Testis (tissue), 3 donors: ENCODE results near the gene PLCL1. TPM values are rescaled to one million over a fixed set of nuclear protein-coding genes. Genes with fewer than 3 reads are reported as not detected.

Experiments
- DNase-seq: peaks from one replicate; pipeline ENCODE4 v3.0.0-alpha.2; 2019
- H3K27ac ChIP-seq, 2 donors: fragments of 200-600 bp; sonication (generic); one replicate each; pipeline ENCODE4 v1.5.1; 2019
- H3K27me3 ChIP-seq: fragments of 200-600 bp; sonication (generic); one replicate; pipeline ENCODE4 v1.5.1; 2019
- H3K36me3 ChIP-seq: fragments of 200-600 bp; sonication (generic); one replicate; pipeline ENCODE4 v1.5.1; 2017; ENCODE audit warnings: low read depth; ENCODE audit errors: missing control alignments
- H3K4me1 ChIP-seq: fragments of 200-600 bp; sonication (generic); one replicate; pipeline ENCODE4 v1.5.1; 2019
- H3K4me3 ChIP-seq, 2 donors: fragments of 200-600 bp; sonication (generic); one replicate each; pipeline ENCODE4 v1.5.1; 2017 to 2019
- H3K9me3 ChIP-seq: fragments of 200-600 bp; sonication (generic); one replicate; pipeline ENCODE4 v1.5.1; 2017
- POLR2A ChIP-seq: fragments of 450-650 bp; IDR thresholded peaks from one replicate; pipeline ENCODE4 v1.6.1; 2017; ENCODE audit warnings: antibody characterized with exemption, mild to moderate bottlenecking, moderate library complexity
- WGBS, 2 donors: methylation state at CpG; one replicate each; pipeline ENCODE4 v1.1.5; 2018; 5-methylcytosine and 5-hydroxymethylcytosine counted together
- intact Hi-C: fragments of 100-400 bp; cut with DNase I; formaldehyde crosslinking; loops from one replicate; pipeline ENCODE4 v1.15.1; 2023; ENCODE audit warnings: low total_unique reads
- polyA plus RNA-seq: library from polyadenylated mRNA; stranded (reverse); fragments of 350-450 nt; fragmentation: Illumina TruSeq; extraction: RNeasy Lipid Tissue Mini Kit (QIAGEN cat#74804); gene quantifications from one replicate; pipeline ENCODE4 v1.2.3, GENCODE V29; 2014; ENCODE audit warnings: low read depth, low replicate concordance; ENCODE audit not compliant: insufficient read depth
- total RNA-seq, 2 donors: library from RNA; depleted of rRNA; stranded (reverse); fragments of >200 nt; gene quantifications; one replicate each; pipeline ENCODE4 v1.2.3, GENCODE V29; 2016
- TF ChIP-seq, protein P1 (sequence below), 3 experiments: fragments of 450-650 bp in 2 of 3; fragments of 200-600 bp in 1 of 3; sonication (generic) in 1 of 3; IDR thresholded peaks; one replicate each; pipeline ENCODE4 v1.5.1; 2016 to 2019; ENCODE audit warnings: antibody characterized with exemption in 3 of 3, mild to moderate bottlenecking in 2 of 3, moderate library complexity in 1 of 3

The PLCL1 gene
- total and polyA plus RNA-seq, 3 donors from 2014 or later, result 2.1 to 2.6 (median 2.4) TPM

DNA sequence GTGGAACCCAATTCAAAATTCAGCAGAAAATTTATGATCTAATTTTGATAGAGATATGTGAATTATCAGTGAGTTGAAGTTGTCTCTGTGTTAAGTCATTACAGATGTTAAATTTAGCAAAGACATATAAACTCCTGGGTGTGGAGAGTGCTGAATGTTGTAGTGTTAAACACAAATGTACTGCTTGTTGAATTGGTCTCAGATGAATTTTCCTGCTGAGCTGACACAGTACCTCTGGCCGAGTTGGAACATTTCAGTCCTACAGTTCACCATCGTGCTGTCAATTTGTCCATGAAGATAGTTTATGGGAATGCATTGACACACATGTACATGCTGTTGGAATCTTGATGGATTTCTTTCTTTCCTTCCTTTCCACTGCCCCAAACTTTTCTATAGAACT, 255.9 kb downstream of the PLCL1 start:
- no peaks in the 10 kb centered on the region for H3K27me3 ChIP-seq
- H3K4me3 ChIP-seq, result no peak overlapping the region
- no peak for DNase-seq
- no peaks in the 10 kb centered on the region for H3K4me1 ChIP-seq
- TF ChIP-seq, protein P1, sequence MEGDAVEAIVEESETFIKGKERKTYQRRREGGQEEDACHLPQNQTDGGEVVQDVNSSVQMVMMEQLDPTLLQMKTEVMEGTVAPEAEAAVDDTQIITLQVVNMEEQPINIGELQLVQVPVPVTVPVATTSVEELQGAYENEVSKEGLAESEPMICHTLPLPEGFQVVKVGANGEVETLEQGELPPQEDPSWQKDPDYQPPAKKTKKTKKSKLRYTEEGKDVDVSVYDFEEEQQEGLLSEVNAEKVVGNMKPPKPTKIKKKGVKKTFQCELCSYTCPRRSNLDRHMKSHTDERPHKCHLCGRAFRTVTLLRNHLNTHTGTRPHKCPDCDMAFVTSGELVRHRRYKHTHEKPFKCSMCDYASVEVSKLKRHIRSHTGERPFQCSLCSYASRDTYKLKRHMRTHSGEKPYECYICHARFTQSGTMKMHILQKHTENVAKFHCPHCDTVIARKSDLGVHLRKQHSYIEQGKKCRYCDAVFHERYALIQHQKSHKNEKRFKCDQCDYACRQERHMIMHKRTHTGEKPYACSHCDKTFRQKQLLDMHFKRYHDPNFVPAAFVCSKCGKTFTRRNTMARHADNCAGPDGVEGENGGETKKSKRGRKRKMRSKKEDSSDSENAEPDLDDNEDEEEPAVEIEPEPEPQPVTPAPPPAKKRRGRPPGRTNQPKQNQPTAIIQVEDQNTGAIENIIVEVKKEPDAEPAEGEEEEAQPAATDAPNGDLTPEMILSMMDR (IDR thresholded peaks at IDR 0.05), result no peak
- TF ChIP-seq POLR2A, result no peak
- intact Hi-C loops, result no loop called here
- H3K27ac ChIP-seq, result no peak overlapping the region
- no peaks in the 10 kb centered on the region for H3K9me3 ChIP-seq
- 79 to 89% methylated on average over 2 of the region's 2 CpGs for WGBS, 2 donors
- H3K36me3 ChIP-seq, result no peaks in the 10 kb centered on the region

DNA sequence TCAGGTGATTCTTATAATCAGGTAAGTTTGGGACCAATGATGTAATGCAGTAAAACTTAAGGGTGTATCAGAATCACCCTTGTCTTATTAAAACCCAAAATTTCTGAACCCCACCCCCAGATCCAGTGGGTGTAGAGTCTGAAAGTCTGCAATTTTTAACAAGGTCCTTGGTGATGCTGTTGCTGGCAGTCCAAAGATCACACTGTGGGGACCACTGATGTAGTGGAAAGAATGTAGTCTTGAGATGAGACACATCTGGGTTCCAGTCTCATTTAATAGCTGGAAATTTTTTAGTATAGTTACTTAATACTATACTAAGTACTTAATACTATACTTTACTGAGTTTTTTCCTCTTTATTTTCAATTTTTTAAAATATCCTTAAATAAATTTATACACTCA, 258.4 kb downstream of the PLCL1 start:
- H3K27me3 ChIP-seq, result no peaks in the 10 kb centered on the region
- no peaks in the 10 kb centered on the region for H3K4me1 ChIP-seq

DNA sequence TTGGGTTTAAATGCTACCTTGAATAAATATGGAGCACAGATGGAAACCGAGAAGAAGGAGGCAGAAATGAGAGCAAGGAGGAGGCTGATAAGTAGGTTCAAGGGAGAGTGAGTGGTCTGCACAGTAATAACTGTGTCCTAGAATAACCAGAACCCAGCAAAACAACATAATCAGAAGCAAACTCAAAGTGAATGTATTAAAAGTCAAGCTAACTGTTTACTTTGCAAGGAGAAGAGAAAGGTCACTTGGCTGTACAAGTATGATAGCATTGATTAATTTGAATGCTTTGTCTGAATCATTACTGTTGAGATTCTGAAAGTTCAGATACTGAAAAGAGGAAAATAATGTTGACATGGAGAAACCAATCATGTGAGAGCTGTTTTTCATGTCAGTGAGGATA, 258.8 kb downstream of the PLCL1 start:
- no peaks in the 10 kb centered on the region for H3K27me3 ChIP-seq
- 77 to 79% methylated on average over 1 of the region's 1 CpG for WGBS, 2 donors
- H3K4me3 ChIP-seq, result no peak overlapping the region
- TF ChIP-seq, protein P1 (IDR thresholded peaks at IDR 0.05), result no peak
- TF ChIP-seq POLR2A, result no peak
- no peak overlapping the region for H3K27ac ChIP-seq
- H3K36me3 ChIP-seq, result no peaks in the 10 kb centered on the region
- no peaks in the 10 kb centered on the region for H3K4me1 ChIP-seq
- DNase-seq, result no peak
- intact Hi-C loops, result no loop called here
- H3K9me3 ChIP-seq, result no peaks in the 10 kb centered on the region

More for the DNA sequence above, 258.4 kb downstream of the PLCL1 start:
- H3K27ac ChIP-seq, result no peak overlapping the region
- TF ChIP-seq POLR2A, result no peak
- TF ChIP-seq, protein P1 (IDR thresholded peaks at IDR 0.05), result no peak
- no peaks in the 10 kb centered on the region for H3K36me3 ChIP-seq
- intact Hi-C loops, result no loop called here
- H3K4me3 ChIP-seq, result no peak overlapping the region
- no peak for DNase-seq
- H3K9me3 ChIP-seq, result no peaks in the 10 kb centered on the region

DNA sequence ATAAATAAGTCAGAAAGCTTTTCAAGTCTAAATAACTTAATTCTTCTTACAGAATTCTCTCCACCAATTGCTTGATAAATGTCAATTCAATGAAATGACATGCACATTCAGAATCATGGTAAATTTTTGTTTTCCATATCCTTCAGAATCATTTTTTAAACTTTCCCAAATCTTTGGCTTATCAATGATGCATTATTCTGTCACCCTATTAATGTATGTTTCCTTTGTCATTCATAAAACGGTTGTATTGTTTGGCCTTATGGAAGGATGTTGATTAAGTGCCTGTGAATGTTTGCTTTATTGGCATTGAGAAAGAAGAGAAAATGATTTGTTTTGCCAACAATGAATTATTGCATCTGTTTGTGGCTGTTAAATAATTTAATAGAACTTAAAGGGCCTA, 260.9 kb downstream of the PLCL1 start:
- no peaks in the 10 kb centered on the region for H3K4me1 ChIP-seq
- TF ChIP-seq, protein P1 (IDR thresholded peaks at IDR 0.05), result no peak
- no peak for TF ChIP-seq POLR2A
- no peaks in the 10 kb centered on the region for H3K36me3 ChIP-seq
- H3K27ac ChIP-seq, result no peak overlapping the region
- 84 to 92% methylated on average over 1 of the region's 1 CpG for WGBS, 2 donors
- DNase-seq, result no peak
- no peaks in the 10 kb centered on the region for H3K27me3 ChIP-seq
- no peaks in the 10 kb centered on the region for H3K9me3 ChIP-seq
- H3K4me3 ChIP-seq, result no peak overlapping the region
- intact Hi-C loops, result no loop called here

DNA sequence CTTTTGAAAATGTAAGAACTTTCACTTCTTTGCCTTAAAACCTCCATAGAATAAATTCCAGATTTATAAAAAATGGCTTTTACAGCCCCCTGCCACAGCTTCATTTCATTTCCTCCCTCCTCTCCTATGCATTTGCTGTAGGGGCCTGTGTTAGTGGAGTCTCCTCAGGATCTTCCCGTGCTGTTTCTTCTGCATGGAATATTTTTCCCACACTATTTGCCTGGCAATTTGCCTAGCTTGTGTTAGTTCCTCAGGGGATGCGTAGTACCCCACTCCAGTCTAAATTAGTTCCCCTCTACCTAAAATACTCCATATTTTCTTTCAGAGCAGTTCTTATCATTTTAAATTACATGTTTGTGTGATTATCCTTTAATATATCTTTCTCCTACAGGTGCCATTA, 262.2 kb downstream of the PLCL1 start:
- intact Hi-C loops, result no loop called here
- H3K4me1 ChIP-seq, result no peaks in the 10 kb centered on the region
- 76 to 89% methylated on average over 2 of the region's 2 CpGs for WGBS, 2 donors

More for the DNA sequence above, 262.2 kb downstream of the PLCL1 start:
- Histone ChIP-seq H3K36me3 (no peaks in the 10 kb centered on the region), H3K27me3 (no peaks in the 10 kb centered on the region), H3K9me3 (no peaks in the 10 kb centered on the region), H3K4me3 (no peak overlapping the region), H3K27ac (no peak overlapping the region)
- DNase-seq, result no peak
- TF ChIP-seq, protein P1 (IDR thresholded peaks at IDR 0.05), result no peak
- TF ChIP-seq POLR2A, result no peak
